ENCODE measurements around the gene OR2AT4.
A peak's percentile ranks its signal among the peaks of the same experiment; 100 is the strongest.
"Not testable (repeated sequence)": the region's sequence is repeated elsewhere in the genome, so short reads cannot be mapped to it uniquely, and the experiment has no call there.

Gene OR2AT4

GRCh38 chr11:75096456-75097172 is at the start of gene OR2AT4:
TSS of gene OR2AT4 (minus strand) at chr11:75096876.
- DNase-seq: no peak

DNA sequence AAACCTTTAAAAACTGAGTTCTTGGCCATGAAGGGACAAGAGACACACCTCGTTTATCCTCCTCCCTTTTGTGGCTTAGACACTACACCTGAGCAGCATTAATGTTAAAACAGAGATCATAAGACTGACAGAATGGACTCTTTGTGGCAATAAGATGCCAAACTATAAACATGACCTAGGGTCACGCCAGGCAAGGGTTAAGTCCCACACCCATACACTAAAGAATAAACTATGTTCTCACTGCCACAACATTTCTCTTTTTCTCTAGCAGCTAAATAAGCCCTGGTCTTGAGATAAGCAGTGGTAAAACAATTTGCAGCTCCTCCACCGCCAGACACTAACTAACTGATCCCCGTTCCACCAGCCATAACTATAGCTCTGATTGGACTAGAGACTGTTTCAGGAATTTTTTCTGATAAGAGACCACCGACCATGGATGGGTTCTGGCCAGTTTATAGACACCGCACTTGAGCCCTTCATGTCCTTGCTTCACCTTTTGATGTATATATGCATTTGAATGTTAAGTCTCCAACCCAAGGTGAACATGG is 49.4 kb upstream of the OR2AT4 start:
- DNase-seq: no peak

- no peak for DNase-seq
Measured at GRCh38 chr11:75145196-75145971, 48.7 kb upstream of the OR2AT4 start.

- no peak for DNase-seq
Measured at GRCh38 chr11:75144716-75145014, 48.0 kb upstream of the OR2AT4 start.

- DNase-seq: no peak
Measured at GRCh38 chr11:75143420-75143731, 46.7 kb upstream of the OR2AT4 start.

DNA sequence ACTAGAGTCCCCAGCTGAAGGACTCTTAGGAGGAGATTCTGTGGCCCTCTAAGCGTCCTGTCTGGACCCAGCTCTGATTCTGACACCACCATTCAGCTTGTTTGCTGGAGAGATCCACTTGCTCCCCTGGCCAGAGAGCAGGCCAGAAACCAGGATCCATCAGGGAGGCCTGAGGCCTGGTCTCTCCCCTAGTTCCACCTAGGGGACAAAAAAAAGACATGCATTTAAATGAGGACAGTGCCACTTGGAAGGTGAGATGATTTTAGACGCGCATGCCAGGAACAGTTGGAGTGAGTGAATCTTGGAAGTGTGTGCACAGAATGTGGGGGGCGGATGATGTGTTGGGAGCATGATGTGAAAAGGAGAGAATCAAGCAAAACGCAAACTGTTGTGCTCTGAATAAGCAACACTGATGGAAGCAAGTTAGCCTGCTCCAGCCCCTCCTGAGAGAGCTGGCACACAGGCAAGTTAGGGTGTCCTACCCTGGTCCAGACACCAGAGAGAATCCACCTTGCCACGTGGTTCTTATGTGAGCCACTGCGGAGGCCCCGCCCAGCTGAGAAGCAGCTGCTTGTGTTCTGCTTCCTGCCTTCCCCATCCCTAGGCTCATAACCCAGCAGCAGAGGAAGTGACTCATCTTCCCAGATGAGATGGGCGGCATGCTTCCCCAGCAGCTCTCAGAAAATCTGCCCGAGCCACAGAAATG is 46.2 kb upstream of the OR2AT4 start:
- peak; percentile 95 for DNase-seq

DNA sequence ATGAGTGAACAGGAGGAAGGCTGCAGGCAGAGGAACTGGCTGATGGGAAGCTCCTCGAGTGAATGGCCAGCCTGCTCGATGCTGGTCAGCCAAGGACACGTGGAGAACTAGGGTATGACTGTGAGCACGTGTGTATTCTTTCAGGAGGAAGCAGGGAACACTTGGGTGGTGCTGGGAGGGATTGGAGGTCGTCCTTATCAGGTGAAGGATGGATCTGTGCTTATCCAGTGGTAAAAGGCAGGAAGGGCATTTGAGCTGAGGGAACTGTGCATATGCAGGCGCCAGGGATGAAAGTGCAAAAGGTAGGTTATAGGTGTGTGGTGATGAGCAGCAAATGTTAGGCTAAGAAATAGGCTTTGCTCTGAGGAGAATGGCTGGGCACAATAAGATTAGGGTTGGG is 44.5 kb upstream of the OR2AT4 start:
- no peak for DNase-seq

GRCh38 chr11:75140269-75141138 is 43.8 kb upstream of the OR2AT4 start:
- DNase-seq: peak; percentile 80

GRCh38 chr11:75135651-75136050 is 39.0 kb upstream of the OR2AT4 start:
- no peak for DNase-seq

DNA sequence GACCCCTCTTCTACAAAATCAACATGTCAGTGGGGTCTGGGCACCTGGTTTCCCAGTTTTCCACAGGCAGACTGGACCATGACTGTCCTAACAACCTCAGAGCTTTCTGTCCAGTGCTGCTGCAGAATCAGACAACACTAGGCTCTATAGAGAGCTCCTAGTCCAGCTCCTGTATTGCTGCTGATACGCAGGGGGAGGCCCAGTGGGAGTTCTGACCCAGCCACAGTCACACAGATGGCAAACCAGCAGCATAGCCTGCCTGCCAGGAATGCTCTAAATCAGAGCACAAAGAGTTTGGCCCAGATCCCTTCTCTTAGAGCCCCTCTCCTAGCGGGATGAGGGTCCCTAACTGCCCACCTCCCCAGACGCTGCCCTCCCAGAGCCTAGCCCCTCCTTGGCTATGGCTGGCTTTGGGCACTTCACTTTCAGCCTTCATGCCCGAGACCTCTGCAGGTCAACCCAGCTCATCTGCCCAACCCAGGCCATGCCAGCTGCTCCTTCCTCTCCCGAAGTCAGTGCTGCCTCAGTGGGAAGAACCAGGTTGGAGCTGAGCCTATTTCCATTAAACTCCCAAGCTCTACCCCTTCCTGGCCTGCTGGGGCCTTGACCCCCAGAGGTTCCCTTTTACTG is 38.5 kb upstream of the OR2AT4 start:
- DNase-seq: no peak

DNA sequence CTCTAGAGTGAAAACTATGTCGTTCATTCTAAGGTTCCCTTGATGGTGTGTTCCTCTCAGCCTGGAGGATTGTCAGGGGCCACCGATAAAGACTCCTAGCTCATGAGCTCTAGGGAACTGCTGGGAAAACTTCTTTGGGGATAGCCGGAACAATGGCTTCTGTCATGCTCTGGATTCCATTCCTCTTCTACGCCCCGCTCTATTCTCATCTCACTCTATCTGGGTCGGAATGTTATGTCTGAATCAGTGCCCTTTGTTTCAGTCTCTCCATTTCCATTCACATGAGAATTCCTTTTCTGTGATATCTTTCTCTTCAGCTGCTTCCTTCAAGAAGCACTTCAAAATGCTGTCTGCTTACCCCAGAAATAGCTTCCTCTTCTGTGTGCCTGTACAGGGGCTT is 37.3 kb upstream of the OR2AT4 start:
- DNase-seq: no peak

- no peak for DNase-seq
Measured at GRCh38 chr11:75132080-75132479, 35.4 kb upstream of the OR2AT4 start.

DNA sequence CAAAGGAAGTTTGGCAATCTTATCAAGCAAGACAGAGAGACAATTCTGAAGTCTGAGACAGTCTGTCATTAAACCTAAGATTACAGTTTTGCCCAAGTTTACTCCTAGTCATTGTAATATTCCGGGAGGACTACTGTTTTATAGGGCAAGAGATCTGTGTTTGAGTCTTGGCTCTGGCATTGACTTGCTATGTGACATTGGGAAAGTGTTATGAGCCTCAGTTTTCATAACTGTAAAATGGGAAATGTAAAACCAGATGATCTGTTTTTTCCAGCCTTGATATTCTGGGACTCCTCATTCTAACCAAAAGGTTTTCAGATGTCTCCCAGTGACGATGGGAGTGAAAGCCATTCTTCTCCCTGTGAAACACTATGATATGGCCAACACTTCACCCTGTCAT is 29.9 kb upstream of the OR2AT4 start:
- DNase-seq: no peak

GRCh38 chr11:75118577-75118976 is 21.9 kb upstream of the OR2AT4 start:
- no peak for DNase-seq

DNA sequence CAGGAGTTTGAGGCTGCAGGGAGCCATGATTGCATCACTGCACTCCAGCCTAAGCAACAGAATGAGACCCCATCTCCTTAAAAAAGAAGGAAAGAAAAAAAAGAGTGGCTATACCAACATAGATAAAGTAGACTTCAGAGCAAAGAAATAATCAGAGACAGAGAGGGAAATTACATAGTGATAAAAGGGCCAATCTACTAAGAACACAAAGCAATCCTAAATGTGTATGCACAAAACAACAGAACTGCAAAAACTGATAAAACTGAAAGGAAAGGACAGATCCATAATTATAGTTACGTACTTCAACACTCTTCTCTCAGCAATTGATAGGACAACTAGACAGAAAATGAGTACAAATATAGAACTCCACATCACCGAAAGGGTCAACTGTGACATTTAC is 17.8 kb upstream of the OR2AT4 start:
- no peak for DNase-seq

DNA sequence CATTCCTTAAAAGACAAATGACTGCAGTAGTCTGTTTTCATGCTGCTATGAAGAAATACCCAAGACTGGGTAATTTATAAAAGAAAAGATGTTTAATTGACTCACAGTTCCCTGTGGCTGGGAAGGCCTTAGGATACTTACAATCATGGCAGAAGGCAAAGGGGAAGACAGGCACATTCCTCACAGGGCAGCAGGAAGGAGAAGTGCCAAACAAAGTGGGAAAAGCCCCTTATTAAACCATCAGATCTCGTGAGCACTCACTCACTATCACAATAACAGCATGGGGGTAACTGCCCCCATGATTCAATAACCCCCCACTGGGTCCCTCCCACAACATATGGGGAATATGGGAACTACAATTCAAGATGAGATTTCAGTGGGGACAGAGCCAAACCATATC is 16.4 kb upstream of the OR2AT4 start:
- no peak for DNase-seq

DNA sequence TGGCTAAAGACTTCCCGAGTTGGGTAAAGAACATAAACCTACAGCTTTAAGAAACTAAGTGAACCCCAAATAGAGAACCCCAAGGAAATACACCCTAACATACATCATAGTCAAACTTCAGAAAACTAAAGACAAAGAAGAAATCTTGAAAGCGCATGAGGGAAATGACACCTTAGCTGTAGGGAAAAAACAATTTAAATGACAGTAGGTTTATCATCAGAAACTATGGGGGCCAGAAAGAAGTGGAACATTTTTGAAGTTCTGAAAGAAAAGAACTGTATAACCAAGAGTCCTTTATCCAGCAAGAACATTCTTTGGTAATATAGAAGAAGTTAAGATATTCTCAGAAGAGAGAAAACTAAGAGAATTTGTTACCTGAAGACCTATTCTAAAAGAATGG is 15.5 kb upstream of the OR2AT4 start:
- DNase-seq: no peak

GRCh38 chr11:75107187-75107586 is 10.5 kb upstream of the OR2AT4 start:
- no peak for DNase-seq

- not testable (repeated sequence) for DNase-seq
Measured at GRCh38 chr11:75105967-75106681, 9.4 kb upstream of the OR2AT4 start.

- DNase-seq: no peak
Measured at GRCh38 chr11:75105462-75105925, 8.8 kb upstream of the OR2AT4 start.

- DNase-seq: peak; percentile 82
Measured at GRCh38 chr11:75103380-75104026, 6.8 kb upstream of the OR2AT4 start.
